ENCODE measurements around the gene MIEF1.

The MIEF1 gene

GRCh38 chr22:39558950-39559349 lies 56.9 kb downstream of the MIEF1 start:
- ChIA-PET CTCF (interaction anchor here (0.6 to 1.2 kb wide), 5 partner anchors 9 to 478 kb away, joined by 3 read pairs; no protein-coding TSS in a partner anchor), POLR2A (no interaction called here)
- DNase-seq (ENCODE audit: extremely low spot score) = no peak
- TF ChIP-seq FOXA1 (IDR thresholded peaks at IDR 0.05) = no peak

GRCh38 chr22:39559456-39560105 lies 57.5 kb downstream of the MIEF1 start:
- peak; percentile 51 for DNase-seq (ENCODE audit: extremely low spot score)
- ChIA-PET CTCF (interaction anchor here (0.6 to 1.5 kb wide), 5 partner anchors 9 to 191 kb away, joined by 3 to 5 read pairs (median 3); no protein-coding TSS in a partner anchor), POLR2A (interaction anchor here (1.0 kb wide), 1 partner anchor 40 kb away, joined by 3 read pairs; the partner anchor contains the start of gene ATF4)
- no peak for TF ChIP-seq FOXK2 (IDR thresholded peaks at IDR 0.05)

GRCh38 chr22:39560127-39560526 lies 58.0 kb downstream of the MIEF1 start:
- no peak for DNase-seq (ENCODE audit: extremely low spot score)
- no peak for TF ChIP-seq BHLHE40 (IDR thresholded peaks at IDR 0.05; ENCODE audit: borderline replicate concordance)
- no peak for TF ChIP-seq FOXA1 (IDR thresholded peaks at IDR 0.05)
- TF ChIP-seq FOXM1 (IDR thresholded peaks at IDR 0.05; ENCODE audit: borderline replicate concordance) = no peak
- TF ChIP-seq SUZ12 (IDR thresholded peaks at IDR 0.05) = no peak
- TF ChIP-seq L3MBTL2 (conservative IDR thresholded peaks at IDR 0.05) = no peak
- no peak for TF ChIP-seq SP1 (IDR thresholded peaks at IDR 0.05)
- no peak for TF ChIP-seq ELF4 (IDR thresholded peaks at IDR 0.05)
- no peak for TF ChIP-seq CTBP1 (IDR thresholded peaks at IDR 0.05; ENCODE audit: borderline replicate concordance)
- TF ChIP-seq TARDBP (IDR thresholded peaks at IDR 0.05) = no peak
- no peak for TF ChIP-seq HDGF (IDR thresholded peaks at IDR 0.05; ENCODE audit: borderline replicate concordance)
- TF ChIP-seq ARNT (IDR thresholded peaks at IDR 0.05) = no peak
- no peak for TF ChIP-seq NFRKB (IDR thresholded peaks at IDR 0.05)
- no peak for TF ChIP-seq FOXK2 (IDR thresholded peaks at IDR 0.05)
- no peak for TF ChIP-seq ZNF384 (IDR thresholded peaks at IDR 0.05)
- TF ChIP-seq LEF1 (IDR thresholded peaks at IDR 0.05; ENCODE audit: borderline replicate concordance) = no peak
- no peak for TF ChIP-seq PKNOX1 (IDR thresholded peaks at IDR 0.05)
- ChIA-PET POLR2A (interaction anchor here (1.0 kb wide), 1 partner anchor 40 kb away, joined by 3 read pairs; the partner anchor contains the start of gene ATF4), CTCF (interaction anchor here (0.6 to 1.5 kb wide), 5 partner anchors 10 to 190 kb away, joined by 3 to 5 read pairs (median 3); no protein-coding TSS in a partner anchor)

GRCh38 chr22:39562839-39563489 lies 60.9 kb downstream of the MIEF1 start:
- TF ChIP-seq CTBP1 (IDR thresholded peaks at IDR 0.05; ENCODE audit: borderline replicate concordance) (no peak; the same call in 1 of the 2 replicates), NFRKB (IDR thresholded peaks at IDR 0.05) (no peak), ZNF384 (IDR thresholded peaks at IDR 0.05) (no peak), L3MBTL2 (conservative IDR thresholded peaks at IDR 0.05) (no peak), SP1 (IDR thresholded peaks at IDR 0.05) (no peak), FOXA1 (IDR thresholded peaks at IDR 0.05) (no peak), BHLHE40 (IDR thresholded peaks at IDR 0.05; ENCODE audit: borderline replicate concordance) (no peak)
- ChIA-PET POLR2A (interaction anchor here (0.8 kb wide), 1 partner anchor 481 kb away, joined by 5 read pairs; no protein-coding TSS in a partner anchor), CTCF (no interaction called here)
- DNase-seq (ENCODE audit: extremely low spot score) = no peak

- TF ChIP-seq CTBP1 (IDR thresholded peaks at IDR 0.05; ENCODE audit: borderline replicate concordance) (0 out of 2 replicates have a peak, but pooled peaks have one; percentile 13), ZNF384 (IDR thresholded peaks at IDR 0.05) (no peak), TARDBP (IDR thresholded peaks at IDR 0.05) (peak; percentile 48; the same call in 1 of the 2 replicates)
- POLR2A ChIA-PET = no interaction called here
- no peak for DNase-seq (ENCODE audit: extremely low spot score)
- CTCF ChIA-PET = no interaction called here
Measured at GRCh38 chr22:39563571-39564428, 61.7 kb downstream of the MIEF1 start.

GRCh38 chr22:39565414-39565944 lies 63.4 kb downstream of the MIEF1 start:
- POLR2A ChIA-PET = no interaction called here
- no peak for DNase-seq (ENCODE audit: extremely low spot score)
- no peak for TF ChIP-seq BHLHE40 (IDR thresholded peaks at IDR 0.05; ENCODE audit: borderline replicate concordance)
- TF ChIP-seq TARDBP (IDR thresholded peaks at IDR 0.05) = 0 out of 2 replicates have a peak, but pooled peaks have one; percentile 25
- CTCF ChIA-PET = no interaction called here

GRCh38 chr22:39567135-39567946 lies 65.3 kb downstream of the MIEF1 start:
- CTCF ChIA-PET = no interaction called here
- no peak for TF ChIP-seq HDGF (IDR thresholded peaks at IDR 0.05; ENCODE audit: borderline replicate concordance)
- TF ChIP-seq PKNOX1 (IDR thresholded peaks at IDR 0.05) = no peak
- no peak for TF ChIP-seq FOXA1 (IDR thresholded peaks at IDR 0.05)
- no peak for TF ChIP-seq BHLHE40 (IDR thresholded peaks at IDR 0.05; ENCODE audit: borderline replicate concordance)
- TF ChIP-seq ELF4 (IDR thresholded peaks at IDR 0.05) = no peak
- TF ChIP-seq TARDBP (IDR thresholded peaks at IDR 0.05) = no peak
- no peak for TF ChIP-seq ZNF384 (IDR thresholded peaks at IDR 0.05)
- no peak for TF ChIP-seq SUZ12 (IDR thresholded peaks at IDR 0.05)
- TF ChIP-seq FOXK2 (IDR thresholded peaks at IDR 0.05) = no peak
- no peak for TF ChIP-seq ARNT (IDR thresholded peaks at IDR 0.05)
- no peak for TF ChIP-seq SP1 (IDR thresholded peaks at IDR 0.05)
- TF ChIP-seq LEF1 (IDR thresholded peaks at IDR 0.05; ENCODE audit: borderline replicate concordance) = no peak
- TF ChIP-seq NFRKB (IDR thresholded peaks at IDR 0.05) = no peak
- no peak for TF ChIP-seq FOXM1 (IDR thresholded peaks at IDR 0.05; ENCODE audit: borderline replicate concordance)
- TF ChIP-seq L3MBTL2 (conservative IDR thresholded peaks at IDR 0.05) = no peak
- no peak for TF ChIP-seq CTBP1 (IDR thresholded peaks at IDR 0.05; ENCODE audit: borderline replicate concordance)
- POLR2A ChIA-PET = no interaction called here
- DNase-seq (ENCODE audit: extremely low spot score) = no peak
